Kidney (tissue), 11 donors: ENCODE measurements around the gene NOTCH2. TPM values are rescaled to one million over a fixed set of nuclear protein-coding genes. Genes with fewer than 3 reads are reported as not detected.
"Not testable (repeated sequence)": the region's sequence is repeated elsewhere in the genome, so short reads cannot be mapped to it uniquely, and the experiment has no call there.

Experiments used
- DNase-seq, 5 donors: peaks; one replicate each; pipeline ENCODE4 v3.0.0-alpha.2; 2013 to 2020
- FAIRE-seq: peaks from 2 replicates; lab custom pipeline; 2012; peaks lifted over from hg19 to GRCh38; lab: Jason Lieb, UNC
- H3K27ac ChIP-seq, 2 donors: one replicate each; pipeline ENCODE4 v1.7.0; 2013; ENCODE audit warnings: low read depth in 2 of 2, low read length in 2 of 2, inconsistent platforms in 1 of 2
- H3K27me3 ChIP-seq: one replicate; pipeline ENCODE4 v1.7.1; 2013; ENCODE audit warnings: low read length, inconsistent platforms; ENCODE audit not compliant: control insufficient read depth, insufficient read depth
- H3K36me3 ChIP-seq, 3 donors: one replicate each; pipeline versions ENCODE4 v1.7.0 to v1.7.1; 2013; ENCODE audit warnings: low read length in 3 of 3, control low read depth in 1 of 3, inconsistent platforms in 1 of 3; ENCODE audit not compliant: insufficient read depth in 3 of 3, control insufficient read depth in 2 of 3
- H3K4me1 ChIP-seq, 3 donors: one replicate each; pipeline versions ENCODE4 v1.7.0 to v1.7.1; 2013; ENCODE audit warnings: low read length in 3 of 3, inconsistent platforms in 1 of 3, low read depth in 1 of 3; ENCODE audit not compliant: control insufficient read depth in 2 of 3, insufficient read depth in 2 of 3
- H3K4me3 ChIP-seq, 3 donors: one replicate each; pipeline versions ENCODE4 v1.7.0 to v1.8.1; 2013; ENCODE audit warnings: low read length in 3 of 3, control low read depth in 1 of 3, inconsistent platforms in 1 of 3
- H3K9ac ChIP-seq, 3 donors: one replicate each; pipeline versions ENCODE4 v1.7.0 to v1.7.1; 2013; ENCODE audit warnings: low read length in 3 of 3, control low read depth in 1 of 3, inconsistent platforms in 1 of 3
- H3K9me3 ChIP-seq, 3 donors: one replicate each; pipeline versions ENCODE4 v1.7.0 to v1.7.1; 2013; ENCODE audit warnings: low read length in 3 of 3, control low read depth in 1 of 3, inconsistent platforms in 1 of 3; ENCODE audit not compliant: control insufficient read depth in 2 of 3, insufficient read depth in 1 of 3
- intact Hi-C: fragments of 100-400 bp; cut with DNase I; formaldehyde crosslinking; loops from one replicate; pipeline ENCODE4 v1.11.1; 2022
- polyA plus RNA-seq: library from polyadenylated mRNA; stranded (reverse); fragments of 350-450 nt; fragmentation: Illumina TruSeq; extraction: RNeasy Lipid Tissue Mini Kit (QIAGEN cat#74804); gene quantifications from one replicate; pipeline ENCODE4 v1.2.3, GENCODE V29; 2014; ENCODE audit warnings: low read depth, low replicate concordance; ENCODE audit not compliant: insufficient read depth
- total RNA-seq: library from RNA; stranded (reverse); fragmentation: NEBNext Ultra II Directional; extraction: Animal tissue kit (Norgen Biotek cat#: 25700); gene quantifications from one replicate; pipeline ENCODE4 v1.2.1, GENCODE V29; 2021
- donor health status: control.
- donor health status: control.
- donor health status: DM: yes; HTN: yes; CAD: no.
- donor health status: Normal renal cell carcinoma (clear cell type).

Gene NOTCH2
- total and polyA plus RNA-seq, 2 donors from 2014 or later: 4.9 to 113 TPM

DNA sequence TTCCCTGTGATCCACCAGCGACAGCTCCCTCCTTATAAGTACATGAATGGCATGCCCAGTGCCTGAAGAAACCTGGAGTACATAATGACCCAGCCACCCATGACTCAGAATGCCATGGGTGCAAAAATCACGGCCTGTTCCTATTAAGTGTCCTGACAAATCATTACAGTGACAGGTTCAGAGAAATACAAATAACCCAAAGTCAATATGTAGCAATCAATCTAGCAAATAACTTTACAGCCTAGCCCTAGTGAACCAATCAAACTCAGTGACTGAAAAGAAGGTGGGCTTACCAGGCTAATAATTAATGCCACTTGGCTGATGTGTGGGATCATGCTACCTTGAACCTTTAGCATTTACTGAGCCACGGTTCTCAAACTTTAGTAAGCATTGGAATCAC lies 37.2 kb downstream of the NOTCH2 start:
- intact Hi-C loops, FAIRE-seq: not testable (repeated sequence)

GRCh38 chr1:120023791-120024190 lies 45.7 kb downstream of the NOTCH2 start:
- intact Hi-C loops, H3K4me1 ChIP-seq, H3K36me3 ChIP-seq, H3K9ac ChIP-seq, H3K27ac ChIP-seq, DNase-seq, H3K9me3 ChIP-seq, FAIRE-seq, H3K4me3 ChIP-seq, H3K27me3 ChIP-seq: not testable (repeated sequence)

More for the DNA sequence above, 37.2 kb downstream of the NOTCH2 start:
- H3K4me1 ChIP-seq, H3K4me3 ChIP-seq, H3K36me3 ChIP-seq, DNase-seq, H3K27me3 ChIP-seq, H3K27ac ChIP-seq, H3K9me3 ChIP-seq, H3K9ac ChIP-seq: not testable (repeated sequence)

- intact Hi-C loops, H3K4me1 ChIP-seq, H3K27ac ChIP-seq, H3K36me3 ChIP-seq, FAIRE-seq, H3K9me3 ChIP-seq, DNase-seq, H3K9ac ChIP-seq, H3K27me3 ChIP-seq, H3K4me3 ChIP-seq: not testable (repeated sequence)
Measured at GRCh38 chr1:120014978-120015377, 54.5 kb downstream of the NOTCH2 start.

GRCh38 chr1:120008320-120008719 lies 61.1 kb downstream of the NOTCH2 start:
- H3K9me3 ChIP-seq, DNase-seq, intact Hi-C loops, FAIRE-seq, H3K4me1 ChIP-seq, H3K27ac ChIP-seq, H3K36me3 ChIP-seq, H3K9ac ChIP-seq, H3K27me3 ChIP-seq, H3K4me3 ChIP-seq: not testable (repeated sequence)

- H3K27ac ChIP-seq, DNase-seq, H3K4me1 ChIP-seq, H3K9me3 ChIP-seq, FAIRE-seq, intact Hi-C loops, H3K27me3 ChIP-seq, H3K4me3 ChIP-seq, H3K9ac ChIP-seq, H3K36me3 ChIP-seq: not testable (repeated sequence)
Measured at GRCh38 chr1:120007850-120008249, 61.6 kb downstream of the NOTCH2 start.

DNA sequence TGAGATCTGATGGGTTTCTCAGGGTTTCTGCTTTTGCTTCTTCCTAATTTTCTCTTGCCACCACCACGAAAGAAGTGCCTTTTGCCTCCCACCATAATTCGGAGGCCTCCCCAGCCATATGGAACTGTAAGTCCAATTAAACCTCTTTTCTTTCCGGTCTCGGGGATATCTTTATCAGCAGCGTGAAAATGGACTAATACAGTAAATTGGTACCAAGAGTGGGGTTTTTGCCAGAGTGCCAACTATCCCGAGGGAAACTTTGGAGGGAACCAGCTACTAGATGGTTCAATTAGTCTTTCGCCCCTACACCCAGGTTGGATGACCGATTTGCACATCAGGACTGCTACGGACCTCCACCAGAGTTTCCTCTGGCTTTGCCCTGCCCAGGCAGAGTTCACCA lies 68.4 kb downstream of the NOTCH2 start:
- not testable (repeated sequence) for H3K9ac ChIP-seq, FAIRE-seq

GRCh38 chr1:119996731-119997312 lies 72.6 kb downstream of the NOTCH2 start:
- H3K4me1 ChIP-seq, FAIRE-seq, H3K36me3 ChIP-seq, DNase-seq, H3K4me3 ChIP-seq, H3K9ac ChIP-seq, intact Hi-C loops, H3K27ac ChIP-seq, H3K27me3 ChIP-seq, H3K9me3 ChIP-seq: not testable (repeated sequence)

More for the DNA sequence above, 68.4 kb downstream of the NOTCH2 start:
- H3K27me3 ChIP-seq, H3K9me3 ChIP-seq, H3K4me3 ChIP-seq, H3K36me3 ChIP-seq, intact Hi-C loops, H3K27ac ChIP-seq, DNase-seq, H3K4me1 ChIP-seq: not testable (repeated sequence)

- DNase-seq: peak in 1 of 5 donors; percentile 26
- H3K9me3 ChIP-seq, H3K4me1 ChIP-seq, intact Hi-C loops, H3K9ac ChIP-seq, H3K27me3 ChIP-seq, H3K36me3 ChIP-seq, FAIRE-seq, H3K4me3 ChIP-seq, H3K27ac ChIP-seq: not testable (repeated sequence)
Measured at GRCh38 chr1:119995975-119996374, 73.5 kb downstream of the NOTCH2 start.
